H9 (cell line): ENCODE data around the gene ZC3H12D. TPM values are rescaled to one million over a fixed set of nuclear protein-coding genes. Genes with fewer than 3 reads are reported as not detected.
A peak's percentile ranks its signal among the peaks of the same experiment; 100 is the strongest.

Experiments used
- DNase-seq: peaks from one replicate; pipeline ENCODE4 v3.0.0-alpha.2; 2017
- H2AFZ ChIP-seq: one replicate; pipeline ENCODE4 v1.6.1; 2013; ENCODE audit warnings: mild to moderate bottlenecking, low read length, control low read depth, moderate library complexity
- H2AK5ac ChIP-seq: 2 replicates; pipeline ENCODE4 v1.6.1; 2013; ENCODE audit warnings: low read length, control low read depth, mixed read lengths; ENCODE audit not compliant: insufficient read length
- H2BK120ac ChIP-seq: one replicate; pipeline ENCODE4 v1.6.1; 2013; ENCODE audit warnings: low read depth, mild to moderate bottlenecking, low read length, control low read depth, inconsistent platforms; ENCODE audit not compliant: poor library complexity, severe bottlenecking
- H2BK12ac ChIP-seq: 2 replicates; pipeline ENCODE4 v1.6.1; 2013; ENCODE audit warnings: low read length, control low read depth, mixed read lengths, low read depth; ENCODE audit not compliant: insufficient read length
- H2BK15ac ChIP-seq: 2 replicates; pipeline ENCODE4 v1.6.1; 2013; ENCODE audit warnings: low read depth, low read length, control low read depth
- H2BK20ac ChIP-seq: one replicate; pipeline ENCODE4 v1.6.1; 2013; ENCODE audit warnings: low read depth, mild to moderate bottlenecking, low read length, control low read depth, inconsistent platforms; ENCODE audit not compliant: poor library complexity, severe bottlenecking
- H2BK5ac ChIP-seq: 2 replicates; pipeline ENCODE4 v1.6.1; 2013; ENCODE audit warnings: low read length, control low read depth, mixed read lengths; ENCODE audit not compliant: insufficient read length
- H3K14ac ChIP-seq: 2 replicates; pipeline ENCODE4 v1.6.1; 2013; ENCODE audit warnings: low read length, control low read depth; ENCODE audit not compliant: insufficient read depth
- H3K18ac ChIP-seq: 2 replicates; pipeline ENCODE4 v1.6.1; 2013; ENCODE audit warnings: low read depth, mild to moderate bottlenecking, mixed read lengths, low read length, control low read depth; ENCODE audit not compliant: insufficient read length
- H3K23ac ChIP-seq: 2 replicates; pipeline ENCODE4 v1.6.1; 2013; ENCODE audit warnings: low read length, control low read depth, mixed read lengths, low read depth; ENCODE audit not compliant: insufficient read length
- H3K23me2 ChIP-seq: 2 replicates; pipeline ENCODE4 v1.6.1; 2013; ENCODE audit warnings: low read depth, mild to moderate bottlenecking, mixed read lengths, low read length, control low read depth; ENCODE audit not compliant: insufficient read length, poor library complexity, severe bottlenecking
- H3K27ac ChIP-seq: 2 replicates; pipeline ENCODE4 v1.5.1; 2013; ENCODE audit warnings: low read length, control low read depth, mixed read lengths, low read depth; ENCODE audit not compliant: insufficient read length
- H3K27me3 ChIP-seq: 2 replicates; pipeline ENCODE4 v1.6.1; 2013; ENCODE audit warnings: low read length, control low read depth, inconsistent platforms; ENCODE audit not compliant: insufficient read depth
- H3K4ac ChIP-seq: 2 replicates; pipeline ENCODE4 v1.6.1; 2013; ENCODE audit warnings: low read depth, mild to moderate bottlenecking, control low read depth, inconsistent platforms, low read length, moderate library complexity
- H3K4me1 ChIP-seq: 2 replicates; pipeline ENCODE4 v1.6.1; 2013; ENCODE audit warnings: low read length, control low read depth, inconsistent platforms; ENCODE audit not compliant: insufficient read depth
- H3K4me2 ChIP-seq: 2 replicates; pipeline ENCODE4 v1.6.1; 2013; ENCODE audit warnings: low read length, control low read depth, mixed read lengths; ENCODE audit not compliant: insufficient read length, insufficient read depth
- H3K56ac ChIP-seq: 2 replicates; pipeline ENCODE4 v1.6.1; 2013; ENCODE audit warnings: low read depth, mild to moderate bottlenecking, mixed read lengths, low read length, control low read depth; ENCODE audit not compliant: insufficient read length
- H3K79me1 ChIP-seq: 2 replicates; pipeline ENCODE4 v1.6.1; 2013; ENCODE audit warnings: low read depth, mild to moderate bottlenecking, moderate library complexity, low read length, control low read depth, inconsistent platforms; ENCODE audit not compliant: insufficient read depth, poor library complexity, severe bottlenecking
- H3K79me2 ChIP-seq: 2 replicates; pipeline ENCODE4 v1.6.1; 2013; ENCODE audit warnings: low read length, control low read depth, inconsistent platforms; ENCODE audit not compliant: insufficient read depth
- H3K9ac ChIP-seq: 2 replicates; pipeline ENCODE4 v1.6.1; 2013; ENCODE audit warnings: low read length, control low read depth, mixed read lengths; ENCODE audit not compliant: insufficient read length; ENCODE audit errors: extremely low read depth
- H3K9me3 ChIP-seq: one replicate; pipeline ENCODE4 v1.6.1; 2013; ENCODE audit warnings: low read depth, low read length, inconsistent platforms; ENCODE audit not compliant: control insufficient read depth
- H3T11ph ChIP-seq: one replicate; pipeline ENCODE4 v1.6.1; 2013; ENCODE audit warnings: mild to moderate bottlenecking, low read length, control low read depth, inconsistent platforms
- H4K20me1 ChIP-seq: one replicate; pipeline ENCODE4 v1.6.1; 2013; ENCODE audit not compliant: control insufficient read depth, insufficient read length, insufficient read depth
- H4K5ac ChIP-seq: 2 replicates; pipeline ENCODE4 v1.6.1; 2013; ENCODE audit warnings: low read depth, mild to moderate bottlenecking, mixed read lengths, low read length, control low read depth; ENCODE audit not compliant: insufficient read length
- H4K8ac ChIP-seq: replicated peaks from 2 replicates; pipeline ENCODE4 v1.6.1; 2013; ENCODE audit warnings: low read length, control low read depth, mixed read lengths, low read depth; ENCODE audit not compliant: insufficient read length
- H4K91ac ChIP-seq: 2 replicates; pipeline ENCODE4 v1.6.1; 2013; ENCODE audit warnings: low read depth, mild to moderate bottlenecking, moderate library complexity, mixed read lengths, low read length, control low read depth; ENCODE audit not compliant: insufficient read length
- H3K27ac Mint-ChIP-seq, 3 experiments: 2 replicates in 2 of 3; 3 replicates in 1 of 3; pipeline ENCODE4 v1.8.0; 2020 to 2021; ENCODE audit warnings: mixed read lengths in 3 of 3, mild to moderate bottlenecking in 1 of 3, moderate library complexity in 1 of 3
- H3K27me3 Mint-ChIP-seq: 2 replicates; pipeline ENCODE4 v1.8.0; 2021; ENCODE audit warnings: low read depth, mild to moderate bottlenecking, moderate library complexity, mixed read lengths
- H3K36me3 Mint-ChIP-seq, 3 experiments: 2 replicates in 2 of 3; 3 replicates in 1 of 3; pipeline ENCODE4 v1.8.0; 2020 to 2021; ENCODE audit warnings: low read depth in 3 of 3, mixed read lengths in 3 of 3; ENCODE audit not compliant: insufficient read depth in 1 of 3
- H3K4me1 Mint-ChIP-seq, 2 experiments: 2 replicates each; pipeline ENCODE4 v1.8.0; 2020; ENCODE audit warnings: mixed read lengths in 2 of 2
- H3K4me3 Mint-ChIP-seq, 2 experiments: 2 replicates in 1 of 2; 3 replicates in 1 of 2; pipeline ENCODE4 v1.8.0; 2020 to 2021; ENCODE audit warnings: mild to moderate bottlenecking in 2 of 2, mixed read lengths in 2 of 2, moderate library complexity in 1 of 2
- H3K9me3 Mint-ChIP-seq, 2 experiments: 2 replicates in 1 of 2; 3 replicates in 1 of 2; pipeline ENCODE4 v1.8.0; 2020; ENCODE audit warnings: mild to moderate bottlenecking in 2 of 2, mixed read lengths in 2 of 2, moderate library complexity in 1 of 2
- CTCF ChIP-seq: fragments of 200-600 bp; sonication (generic); conservative IDR thresholded peaks from 3 replicates; pipeline ENCODE4 v1.8.0; 2021; ENCODE audit warnings: antibody characterized with exemption, mild to moderate bottlenecking
- WGBS: extraction: QIAGEN DNeasy Blood & Tissue Kit; methylation state at CpG from one replicate; pipeline ENCODE4 v1.1.7; 2013; ENCODE audit warnings: missing lambda C conversion rate, low lambda C conversion rate, mixed read lengths; ENCODE audit not compliant: insufficient read length; ENCODE audit errors: extremely low coverage; 5-methylcytosine and 5-hydroxymethylcytosine counted together
- total RNA-seq: library from RNA; stranded (reverse); gene quantifications from 2 replicates; pipeline ENCODE4 v1.2.1, GENCODE V29; 2021

The ZC3H12D gene
- total RNA-seq, 1 experiment from 2014 or later = 0.07 TPM

DNA sequence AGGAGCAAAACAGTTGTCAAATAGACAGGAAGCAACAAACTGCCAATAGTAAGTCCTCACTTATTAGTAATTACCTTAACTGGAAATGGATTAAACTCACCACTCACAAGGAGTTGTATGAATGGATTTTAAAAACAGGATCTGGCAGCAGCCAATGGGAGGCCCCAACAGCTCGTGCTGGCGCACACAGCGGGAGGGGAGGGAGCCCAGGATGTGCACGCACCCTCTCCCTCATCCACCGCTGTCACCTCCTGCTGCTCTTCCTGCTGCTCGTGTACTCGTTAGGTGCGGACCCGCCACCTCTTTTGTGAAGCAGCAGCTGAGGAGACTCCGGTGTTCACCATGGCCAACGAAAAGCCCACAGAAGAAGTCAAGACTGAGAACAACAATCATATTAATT, 84.8 kb downstream of the ZC3H12D start, which contains the start of gene SUMO4:
Gene SUMO4, plus strand, starts transcription at position 213 of the 400 bp plus-strand sequence. Its CDS starts 130 bp downstream, at position 343.
- H4K91ac ChIP-seq = no peak within 1 kb of the TSS
- no peak within 1 kb of the TSS for H3K23ac ChIP-seq
- no peak within 1 kb of the TSS for H3K9ac ChIP-seq
- no peaks in the 10 kb centered on the region for H3K9me3 Mint-ChIP-seq
- no peak within 1 kb of the TSS for H2BK20ac ChIP-seq
- no peak within 1 kb of the TSS for H3K4me2 ChIP-seq
- H3K4me1 ChIP-seq = no peaks in the 10 kb centered on the region
- H3K14ac ChIP-seq = no peak within 1 kb of the TSS
- TF ChIP-seq CTCF = no peak
- H3K18ac ChIP-seq = no peak within 1 kb of the TSS
- no peak within 1 kb of the TSS for H3K4me3 Mint-ChIP-seq
- H3T11ph ChIP-seq = no peak within 1 kb of the TSS
- peak within 1 kb of the TSS; percentile 64 for H2BK5ac ChIP-seq
- no peak within 1 kb of the TSS for H2AFZ ChIP-seq
- no peak within 1 kb of the TSS for H3K56ac ChIP-seq
- no peak within 1 kb of the TSS for H3K4ac ChIP-seq
- H3K4me1 Mint-ChIP-seq = peaks cover 0 to 3% of the 10 kb centered on the region in 2 experiments; a peak in 1 of 4 replicates
- no CpG with 5 or more reads among the region's 11 CpGs for WGBS
- no peak within 1 kb of the TSS for H4K8ac ChIP-seq
- H3K36me3 Mint-ChIP-seq = peaks cover 25 to 64% (median 58%) of the 10 kb centered on the region in 3 experiments; a peak in 6 of 7 replicates
- peak within 1 kb of the TSS; percentile 53 for H4K5ac ChIP-seq
- no peaks in the 10 kb centered on the region for H3K9me3 ChIP-seq
- H3K79me2 ChIP-seq = no peaks in the 10 kb centered on the region
- H2BK15ac ChIP-seq = no peak within 1 kb of the TSS
- H2BK12ac ChIP-seq = no peak within 1 kb of the TSS
- H4K20me1 ChIP-seq = no peaks in the 10 kb centered on the region
- no peak within 1 kb of the TSS for H2BK120ac ChIP-seq
- no peak within 1 kb of the TSS for H3K27ac Mint-ChIP-seq
- no peaks in the 10 kb centered on the region for H3K27me3 ChIP-seq
- no peak within 1 kb of the TSS for H2AK5ac ChIP-seq
- H3K79me1 ChIP-seq = no peaks in the 10 kb centered on the region
- no peak within 1 kb of the TSS for H3K27ac ChIP-seq
- no peak for DNase-seq
- no peaks in the 10 kb centered on the region for H3K27me3 Mint-ChIP-seq
- H3K23me2 ChIP-seq = no peaks in the 10 kb centered on the region
